ENCODE data around the gene CBL.

The CBL gene

GRCh38 chr11:119320776-119321524, 114.8 kb downstream of the CBL start:
- Histone ChIP-seq H3K27me3 (ENCODE audit: insufficient read depth, low read length) (peaks cover 20% of the 10 kb centered on the region), H3K9ac (ENCODE audit: low read depth, low read length) (peak overlapping the region; percentile 63), H3K27ac (ENCODE audit: low read depth, low read length) (peak overlapping the region; percentile 86), H3K4me3 (ENCODE audit: low read length) (peak overlapping the region; percentile 61), H3K9me3 (ENCODE audit: insufficient read depth, low read depth, low read length) (no peaks in the 10 kb centered on the region), H3K4me1 (ENCODE audit: insufficient read depth, low read length) (peaks cover 38% of the 10 kb centered on the region), H3K36me3 (ENCODE audit: insufficient read depth, low read length) (no peaks in the 10 kb centered on the region)
- WGBS: 2% methylated on average over 60 of the region's 60 CpGs

GRCh38 chr11:119322360-119322739, 116.2 kb downstream of the CBL start:
- Histone ChIP-seq H3K9ac (ENCODE audit: low read depth, low read length) (no peak overlapping the region), H3K36me3 (ENCODE audit: insufficient read depth, low read length) (no peaks in the 10 kb centered on the region), H3K27ac (ENCODE audit: low read depth, low read length) (no peak overlapping the region), H3K9me3 (ENCODE audit: insufficient read depth, low read depth, low read length) (no peaks in the 10 kb centered on the region), H3K27me3 (ENCODE audit: insufficient read depth, low read length) (peaks cover 8% of the 10 kb centered on the region), H3K4me3 (ENCODE audit: low read length) (no peak overlapping the region), H3K4me1 (ENCODE audit: insufficient read depth, low read length) (peaks cover 35% of the 10 kb centered on the region)
- 90% methylated on average over 6 of the region's 6 CpGs for WGBS

- peaks cover 29% of the 10 kb centered on the region for H3K4me1 ChIP-seq (ENCODE audit: insufficient read depth, low read length)
- no peak overlapping the region for H3K4me3 ChIP-seq (ENCODE audit: low read length)
- 0 out of 2 replicates have a peak, but pooled peaks cover 2% of the 10 kb centered on the region for H3K27me3 ChIP-seq (ENCODE audit: insufficient read depth, low read length)
- no peak overlapping the region for H3K27ac ChIP-seq (ENCODE audit: low read depth, low read length)
- 93% methylated on average over 19 of the region's 20 CpGs for WGBS
- H3K9ac ChIP-seq (ENCODE audit: low read depth, low read length): no peak overlapping the region
- no peaks in the 10 kb centered on the region for H3K9me3 ChIP-seq (ENCODE audit: insufficient read depth, low read depth, low read length)
- no peaks in the 10 kb centered on the region for H3K36me3 ChIP-seq (ENCODE audit: insufficient read depth, low read length)
Observed at GRCh38 chr11:119322921-119323531, 116.9 kb downstream of the CBL start.

GRCh38 chr11:119323532-119324033, 117.4 kb downstream of the CBL start:
- Histone ChIP-seq H3K4me1 (ENCODE audit: insufficient read depth, low read length) (peaks cover 23% of the 10 kb centered on the region), H3K27me3 (ENCODE audit: insufficient read depth, low read length) (no peaks in the 10 kb centered on the region), H3K4me3 (ENCODE audit: low read length) (no peak overlapping the region), H3K36me3 (ENCODE audit: insufficient read depth, low read length) (no peaks in the 10 kb centered on the region), H3K9ac (ENCODE audit: low read depth, low read length) (no peak overlapping the region), H3K27ac (ENCODE audit: low read depth, low read length) (no peak overlapping the region), H3K9me3 (ENCODE audit: insufficient read depth, low read depth, low read length) (no peaks in the 10 kb centered on the region)
- WGBS: 43% methylated on average over 8 of the region's 8 CpGs

GRCh38 chr11:119324189-119324588, 118.0 kb downstream of the CBL start:
- Histone ChIP-seq H3K4me3 (ENCODE audit: low read length) (no peak overlapping the region), H3K9me3 (ENCODE audit: insufficient read depth, low read depth, low read length) (no peaks in the 10 kb centered on the region), H3K9ac (ENCODE audit: low read depth, low read length) (no peak overlapping the region), H3K4me1 (ENCODE audit: insufficient read depth, low read length) (peaks cover 17% of the 10 kb centered on the region), H3K36me3 (ENCODE audit: insufficient read depth, low read length) (no peaks in the 10 kb centered on the region), H3K27me3 (ENCODE audit: insufficient read depth, low read length) (no peaks in the 10 kb centered on the region; the same call in 1 of the 2 replicates), H3K27ac (ENCODE audit: low read depth, low read length) (no peak overlapping the region)
- WGBS: 89% methylated on average over 4 of the region's 4 CpGs

- H3K27ac ChIP-seq (ENCODE audit: low read depth, low read length): no peak overlapping the region
- no peak overlapping the region for H3K9ac ChIP-seq (ENCODE audit: low read depth, low read length)
- H3K4me3 ChIP-seq (ENCODE audit: low read length): no peak overlapping the region
- no peaks in the 10 kb centered on the region for H3K36me3 ChIP-seq (ENCODE audit: insufficient read depth, low read length)
- WGBS: 89% methylated on average over 2 of the region's 2 CpGs
- no peaks in the 10 kb centered on the region for H3K4me1 ChIP-seq (ENCODE audit: insufficient read depth, low read length)
- H3K9me3 ChIP-seq (ENCODE audit: insufficient read depth, low read depth, low read length): no peaks in the 10 kb centered on the region
- no peaks in the 10 kb centered on the region; the same call in 1 of the 2 replicates for H3K27me3 ChIP-seq (ENCODE audit: insufficient read depth, low read length)
Observed at GRCh38 chr11:119329320-119329719, 123.2 kb downstream of the CBL start.

GRCh38 chr11:119330237-119330636, 124.1 kb downstream of the CBL start:
- Histone ChIP-seq H3K9ac (ENCODE audit: low read depth, low read length) (no peak overlapping the region), H3K27ac (ENCODE audit: low read depth, low read length) (no peak overlapping the region), H3K9me3 (ENCODE audit: insufficient read depth, low read depth, low read length) (no peaks in the 10 kb centered on the region), H3K36me3 (ENCODE audit: insufficient read depth, low read length) (no peaks in the 10 kb centered on the region), H3K4me1 (ENCODE audit: insufficient read depth, low read length) (peaks cover 4% of the 10 kb centered on the region; the same call in 1 of the 2 replicates), H3K27me3 (ENCODE audit: insufficient read depth, low read length) (no peaks in the 10 kb centered on the region; the same call in 1 of the 2 replicates), H3K4me3 (ENCODE audit: low read length) (no peak overlapping the region)
- 78% methylated on average over 1 of the region's 1 CpG for WGBS

GRCh38 chr11:119332111-119332765, 126.1 kb downstream of the CBL start:
- Histone ChIP-seq H3K27ac (ENCODE audit: low read depth, low read length) (no peak overlapping the region), H3K9ac (ENCODE audit: low read depth, low read length) (no peak overlapping the region), H3K9me3 (ENCODE audit: insufficient read depth, low read depth, low read length) (no peaks in the 10 kb centered on the region), H3K4me1 (ENCODE audit: insufficient read depth, low read length) (peaks cover 11% of the 10 kb centered on the region; the same call in 1 of the 2 replicates), H3K4me3 (ENCODE audit: low read length) (no peak overlapping the region), H3K36me3 (ENCODE audit: insufficient read depth, low read length) (peaks cover 11% of the 10 kb centered on the region), H3K27me3 (ENCODE audit: insufficient read depth, low read length) (no peaks in the 10 kb centered on the region; the same call in 1 of the 2 replicates)
- WGBS: 82% methylated on average over 4 of the region's 4 CpGs

GRCh38 chr11:119334174-119334930, 128.2 kb downstream of the CBL start, which contains the start of gene RNF26:
TSS of gene RNF26 (plus strand) at chr11:119334527. CDS start at chr11:119335123, 596 bp downstream.
- peaks cover 7% of the 10 kb centered on the region for H3K27me3 ChIP-seq (ENCODE audit: insufficient read depth, low read length)
- peak within 1 kb of the TSS; percentile 87 for H3K27ac ChIP-seq (ENCODE audit: low read depth, low read length)
- no peaks in the 10 kb centered on the region for H3K9me3 ChIP-seq (ENCODE audit: insufficient read depth, low read depth, low read length)
- peaks cover 27% of the 10 kb centered on the region for H3K4me1 ChIP-seq (ENCODE audit: insufficient read depth, low read length)
- peak within 1 kb of the TSS; percentile 84 for H3K9ac ChIP-seq (ENCODE audit: low read depth, low read length)
- H3K36me3 ChIP-seq (ENCODE audit: insufficient read depth, low read length): peaks cover 11% of the 10 kb centered on the region
- under 1% methylated on average over 54 of the region's 54 CpGs for WGBS
- H3K4me3 ChIP-seq (ENCODE audit: low read length): peak within 1 kb of the TSS; percentile 84

GRCh38 chr11:119335091-119335654, 129.0 kb downstream of the CBL start:
- Histone ChIP-seq H3K4me3 (ENCODE audit: low read length) (peak overlapping the region; percentile 84), H3K27ac (ENCODE audit: low read depth, low read length) (no peak overlapping the region), H3K36me3 (ENCODE audit: insufficient read depth, low read length) (peaks cover 11% of the 10 kb centered on the region), H3K27me3 (ENCODE audit: insufficient read depth, low read length) (peaks cover 15% of the 10 kb centered on the region), H3K4me1 (ENCODE audit: insufficient read depth, low read length) (peaks cover 27% of the 10 kb centered on the region), H3K9ac (ENCODE audit: low read depth, low read length) (peak overlapping the region; percentile 84), H3K9me3 (ENCODE audit: insufficient read depth, low read depth, low read length) (no peaks in the 10 kb centered on the region)
- 83% methylated on average over 15 of the region's 15 CpGs for WGBS

All from HUES64 (cell line).